ENCODE results near the gene KATNAL2. TPM values are rescaled to one million over a fixed set of nuclear protein-coding genes. Genes with fewer than 3 reads are reported as not detected.

KATNAL2 gene
- total RNA-seq, 1 donor from 2014 or later, result 5.4 TPM

DNA sequence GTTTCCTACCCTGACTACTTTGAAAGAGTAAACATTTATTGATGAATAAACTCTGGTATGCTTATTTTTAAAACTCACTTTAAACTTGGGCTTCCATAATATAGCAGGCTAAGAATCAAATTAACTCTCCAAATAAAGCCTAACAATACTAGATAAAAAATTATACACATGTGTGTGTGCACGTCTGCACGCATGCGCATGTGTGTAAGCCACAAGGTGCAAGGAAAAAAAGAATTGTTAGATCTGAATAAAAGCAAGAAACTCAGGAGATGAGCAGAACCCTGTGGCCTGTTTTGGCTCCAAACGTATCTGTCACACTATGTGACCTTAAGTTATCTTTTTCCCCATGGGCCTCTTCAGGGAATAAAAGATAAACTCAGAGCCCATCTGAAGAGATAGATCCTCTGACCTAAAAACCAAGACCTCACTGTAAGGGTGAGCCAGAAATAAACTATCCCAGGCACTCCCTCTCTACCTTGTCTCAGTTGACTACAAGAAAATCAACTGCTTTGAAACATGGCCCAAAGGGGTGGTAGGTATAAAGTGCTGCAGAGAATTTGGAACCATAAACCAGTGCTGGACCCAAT is 226.6 kb downstream of the KATNAL2 start:
- H3K36me3 ChIP-seq, result no peaks in the 10 kb centered on the region
- no peak overlapping the region for H3K4me3 ChIP-seq
- peak overlapping the region; percentile 36 for H3K27ac ChIP-seq (replicated peaks)
- H3K27me3 ChIP-seq (ENCODE audit: low read depth), result no peaks in the 10 kb centered on the region
- H3K4me1 ChIP-seq, result peaks cover 75% of the 10 kb centered on the region
- DNase-seq, result no peak
- intact Hi-C loops (cut with micrococcal nuclease), result no loop called here
- TF ChIP-seq, protein P1, sequence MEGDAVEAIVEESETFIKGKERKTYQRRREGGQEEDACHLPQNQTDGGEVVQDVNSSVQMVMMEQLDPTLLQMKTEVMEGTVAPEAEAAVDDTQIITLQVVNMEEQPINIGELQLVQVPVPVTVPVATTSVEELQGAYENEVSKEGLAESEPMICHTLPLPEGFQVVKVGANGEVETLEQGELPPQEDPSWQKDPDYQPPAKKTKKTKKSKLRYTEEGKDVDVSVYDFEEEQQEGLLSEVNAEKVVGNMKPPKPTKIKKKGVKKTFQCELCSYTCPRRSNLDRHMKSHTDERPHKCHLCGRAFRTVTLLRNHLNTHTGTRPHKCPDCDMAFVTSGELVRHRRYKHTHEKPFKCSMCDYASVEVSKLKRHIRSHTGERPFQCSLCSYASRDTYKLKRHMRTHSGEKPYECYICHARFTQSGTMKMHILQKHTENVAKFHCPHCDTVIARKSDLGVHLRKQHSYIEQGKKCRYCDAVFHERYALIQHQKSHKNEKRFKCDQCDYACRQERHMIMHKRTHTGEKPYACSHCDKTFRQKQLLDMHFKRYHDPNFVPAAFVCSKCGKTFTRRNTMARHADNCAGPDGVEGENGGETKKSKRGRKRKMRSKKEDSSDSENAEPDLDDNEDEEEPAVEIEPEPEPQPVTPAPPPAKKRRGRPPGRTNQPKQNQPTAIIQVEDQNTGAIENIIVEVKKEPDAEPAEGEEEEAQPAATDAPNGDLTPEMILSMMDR (IDR thresholded peaks at IDR 0.05; ENCODE audit: borderline replicate concordance), result no peak
- H3K9me3 ChIP-seq (replicated peaks), result no peaks in the 10 kb centered on the region

DNA sequence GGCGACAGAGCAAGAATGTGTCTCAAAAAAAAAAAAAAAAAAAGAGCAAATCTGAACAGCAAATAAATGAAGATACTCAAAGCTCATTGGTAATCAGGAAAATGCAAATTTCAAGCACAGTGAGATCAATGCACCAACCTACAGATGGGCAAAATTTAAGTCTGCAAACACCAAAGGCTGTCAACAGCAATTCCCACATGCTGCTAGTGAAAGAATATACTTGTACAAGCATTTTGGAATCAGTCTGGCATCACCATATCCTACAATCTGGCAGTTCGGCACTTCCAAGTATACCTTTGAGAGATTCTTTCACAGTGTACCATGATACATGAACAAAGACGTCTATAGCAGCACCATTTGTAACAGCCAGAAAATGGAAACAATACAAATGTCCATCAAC is 228.8 kb downstream of the KATNAL2 start:
- intact Hi-C loops (cut with micrococcal nuclease), result no loop called here
- Histone ChIP-seq H3K9me3 (replicated peaks) (no peaks in the 10 kb centered on the region), H3K4me1 (peaks cover 94% of the 10 kb centered on the region), H3K27me3 (ENCODE audit: low read depth) (no peaks in the 10 kb centered on the region), H3K36me3 (no peaks in the 10 kb centered on the region), H3K4me3 (no peak overlapping the region), H3K27ac (replicated peaks) (no peak overlapping the region)
- TF ChIP-seq, protein P1 (IDR thresholded peaks at IDR 0.05; ENCODE audit: borderline replicate concordance), result no peak
- DNase-seq, result no peak

DNA sequence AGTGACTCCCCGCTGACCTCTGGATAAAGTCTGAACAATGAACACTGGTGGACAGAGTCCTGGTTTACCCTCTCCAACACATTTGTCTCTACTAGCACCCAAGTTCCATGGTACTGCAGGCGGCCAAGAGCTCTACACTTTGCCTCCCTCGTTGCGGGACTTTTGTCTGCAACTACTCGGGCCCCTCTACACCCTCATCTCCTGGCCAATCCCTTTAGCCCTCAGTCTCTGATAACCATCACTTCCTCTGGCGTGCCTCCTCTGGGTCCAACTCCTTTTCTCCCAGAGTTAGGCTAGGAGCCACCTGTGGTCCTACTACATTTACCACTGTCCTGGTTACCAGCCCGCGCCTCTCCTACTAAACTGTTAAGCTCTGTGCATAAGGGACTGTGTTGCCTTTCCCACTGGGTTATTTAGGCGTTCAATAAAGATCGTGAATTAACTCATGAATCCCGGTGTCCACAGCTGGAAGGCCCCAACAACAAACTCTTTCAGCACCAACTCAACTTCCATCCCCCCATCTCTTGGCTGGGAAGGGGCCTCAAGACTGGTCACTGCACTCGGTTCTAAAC is 232.1 kb downstream of the KATNAL2 start:
- peaks cover 73% of the 10 kb centered on the region for H3K4me1 ChIP-seq
- peaks cover 11% of the 10 kb centered on the region for H3K36me3 ChIP-seq
- DNase-seq, result no peak
- intact Hi-C loops (cut with micrococcal nuclease), result no loop called here
- peak overlapping the region; percentile 98 for H3K27ac ChIP-seq (replicated peaks)
- H3K9me3 ChIP-seq (replicated peaks), result no peaks in the 10 kb centered on the region
- H3K4me3 ChIP-seq, result peak overlapping the region; percentile 81
- TF ChIP-seq, protein P1 (IDR thresholded peaks at IDR 0.05; ENCODE audit: borderline replicate concordance), result no peak
- no peaks in the 10 kb centered on the region for H3K27me3 ChIP-seq (ENCODE audit: low read depth)

DNA sequence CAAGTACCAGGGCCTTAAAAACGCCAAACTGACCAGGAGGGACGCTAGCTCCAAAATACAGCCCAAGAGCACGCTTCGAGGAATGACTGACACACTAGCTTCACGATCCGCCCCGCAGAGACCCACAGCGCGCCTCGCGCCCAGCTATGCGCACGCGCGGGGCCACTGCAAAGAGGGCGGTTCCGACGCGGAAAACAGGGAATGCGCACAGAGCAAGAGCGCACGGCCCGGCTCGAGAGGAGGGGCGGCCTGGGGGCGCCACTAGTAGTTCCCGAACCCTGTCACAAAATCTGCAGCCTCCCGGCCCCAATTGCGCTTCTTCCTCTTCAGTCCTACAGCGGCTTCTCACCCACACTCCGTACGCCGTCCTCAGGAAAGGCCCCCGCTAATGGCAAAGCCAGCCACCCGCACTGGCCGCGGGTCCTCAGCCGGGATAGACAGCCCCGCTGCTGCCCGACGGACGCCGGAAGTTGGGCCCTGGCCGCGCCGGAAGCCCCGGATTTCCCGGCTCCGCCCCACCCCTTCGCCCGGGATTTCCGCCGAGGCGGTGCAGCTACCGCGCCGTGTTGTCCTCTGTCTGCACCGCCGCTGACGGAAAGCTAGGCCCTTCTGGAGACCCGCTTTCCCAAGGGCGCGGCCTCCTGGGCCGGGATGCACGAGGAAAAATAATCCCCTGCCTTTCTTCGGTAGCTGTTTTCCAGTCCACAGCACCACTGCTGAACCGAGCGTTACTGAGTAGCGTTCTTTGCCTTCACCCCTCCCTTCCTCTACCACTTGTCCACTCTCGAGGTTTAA is 232.8 kb downstream of the KATNAL2 start, which contains the start of gene HDHD2:
HDHD2 (minus strand) TSS at position 472 of the 795 bp plus-strand sequence. CDS start 14,061 bp downstream, outside the sequence.
- Histone ChIP-seq H3K36me3 (peaks cover 18% of the 10 kb centered on the region), H3K4me3 (peak within 1 kb of the TSS; percentile 81), H3K27ac (replicated peaks) (peak within 1 kb of the TSS; percentile 98), H3K27me3 (ENCODE audit: low read depth) (no peaks in the 10 kb centered on the region), H3K4me1 (peaks cover 66% of the 10 kb centered on the region), H3K9me3 (replicated peaks) (no peaks in the 10 kb centered on the region)
- TF ChIP-seq, protein P1 (IDR thresholded peaks at IDR 0.05; ENCODE audit: borderline replicate concordance), result no peak
- intact Hi-C loops (cut with micrococcal nuclease), result no loop called here
- peak; percentile 87 for DNase-seq

DNA sequence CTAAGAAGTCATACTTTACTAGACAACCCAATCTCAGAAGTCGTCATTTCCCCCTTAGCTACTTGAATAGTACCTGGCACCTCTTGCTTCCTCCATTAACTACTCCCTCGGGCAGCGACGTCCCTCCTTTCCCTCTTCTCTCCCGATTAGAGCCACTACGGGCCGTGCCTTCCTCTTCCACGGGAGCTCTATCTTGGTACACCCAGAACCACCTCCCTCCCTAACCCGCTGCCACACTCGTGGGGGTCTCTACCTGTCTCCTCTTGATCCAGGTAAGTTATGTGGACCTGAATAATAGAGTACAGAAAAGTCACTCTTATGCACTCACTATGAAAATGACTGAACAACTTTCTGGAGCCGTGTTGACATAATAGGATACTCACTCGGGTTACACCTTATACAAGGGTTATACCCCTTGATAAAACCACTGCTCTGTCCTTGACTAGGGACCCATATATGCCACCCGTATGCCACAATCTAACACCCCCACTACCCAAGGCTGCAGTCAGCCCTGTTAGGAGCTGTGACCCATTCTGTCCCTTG is 233.5 kb downstream of the KATNAL2 start:
- H3K4me1 ChIP-seq, result peaks cover 60% of the 10 kb centered on the region
- H3K9me3 ChIP-seq (replicated peaks), result no peaks in the 10 kb centered on the region
- peak overlapping the region; percentile 81 for H3K4me3 ChIP-seq
- TF ChIP-seq, protein P1 (IDR thresholded peaks at IDR 0.05; ENCODE audit: borderline replicate concordance), result no peak
- H3K27me3 ChIP-seq (ENCODE audit: low read depth), result no peaks in the 10 kb centered on the region
- DNase-seq, result no peak
- H3K36me3 ChIP-seq, result peaks cover 20% of the 10 kb centered on the region
- peak overlapping the region; percentile 98 for H3K27ac ChIP-seq (replicated peaks)
- intact Hi-C loops (cut with micrococcal nuclease), result no loop called here

Measured in left ventricle myocardium inferior (tissue), 1 donor.